Neural cell (in vitro differentiated cells): ENCODE data around the gene DOCK8. TPM values are rescaled to one million over a fixed set of nuclear protein-coding genes. Genes with fewer than 3 reads are reported as not detected.

Experiments
- H2AFZ ChIP-seq: fragments of 200-600, 300-800 bp; sonication (generic), shearing (Covaris generic); 2 replicates; pipeline ENCODE4 v1.6.0; 2014; ENCODE audit warnings: low read depth, mild to moderate bottlenecking, antibody characterized with exemption, low read length, moderate library complexity
- H3F3A ChIP-seq: fragments of 200-600 bp; shearing (Covaris generic); 2 replicates; pipeline ENCODE4 v1.6.1; 2016; ENCODE audit warnings: mild to moderate bottlenecking, moderate library complexity, mixed read lengths, antibody characterized with exemption, low read length; ENCODE audit not compliant: insufficient read depth, poor library complexity, severe bottlenecking
- H3K27ac ChIP-seq: fragments of 200-600, 300-800 bp; sonication (generic), shearing (Covaris generic); 2 replicates; pipeline ENCODE4 v1.5.1; 2014; ENCODE audit warnings: mild to moderate bottlenecking, low read length, moderate library complexity
- H3K27me3 ChIP-seq: fragments of 300-800, 200-600 bp; sonication (generic), shearing (Covaris generic); 2 replicates; pipeline ENCODE4 v1.6.0; 2014; ENCODE audit warnings: mild to moderate bottlenecking, low read depth, low read length, moderate library complexity; ENCODE audit not compliant: insufficient read depth
- H3K36me3 ChIP-seq: fragments of 300-800, 200-600 bp; sonication (generic), shearing (Covaris generic); 2 replicates; pipeline ENCODE4 v1.5.1; 2014; ENCODE audit warnings: mild to moderate bottlenecking, antibody characterized with exemption, low read length, moderate library complexity; ENCODE audit not compliant: insufficient read depth
- H3K4me2 ChIP-seq: fragments of 300-800, 200-600 bp; sonication (generic), shearing (Covaris generic); 2 replicates; pipeline ENCODE4 v1.6.0; 2014; ENCODE audit warnings: mild to moderate bottlenecking, low read length
- H3K4me3 ChIP-seq: fragments of 300-800, 200-600 bp; sonication (generic), shearing (Covaris generic); 2 replicates; pipeline ENCODE4 v1.5.1; 2014; ENCODE audit warnings: mild to moderate bottlenecking, low read length, moderate library complexity
- H3K79me2 ChIP-seq: fragments of 200-600 bp; shearing (Covaris generic); replicated peaks from 2 replicates; pipeline ENCODE4 v1.6.0; 2014; ENCODE audit warnings: mild to moderate bottlenecking, low read length, moderate library complexity; ENCODE audit not compliant: insufficient read depth
- H3K9ac ChIP-seq: fragments of 300-800, 200-600 bp; sonication (generic), shearing (Covaris generic); 2 replicates; pipeline ENCODE4 v1.6.1; 2016; ENCODE audit warnings: mild to moderate bottlenecking, low read length, mixed read lengths
- H3K9me2 ChIP-seq: fragments of 200-600 bp; shearing (Covaris generic); 2 replicates; pipeline ENCODE4 v1.6.1; 2016; ENCODE audit warnings: mild to moderate bottlenecking, low read length, mixed read lengths; ENCODE audit not compliant: insufficient read depth
- H3K9me3 ChIP-seq: fragments of 200-600, 300-800 bp; sonication (generic), shearing (Covaris generic); 2 replicates; pipeline ENCODE4 v1.6.1; 2016; ENCODE audit warnings: mild to moderate bottlenecking, mixed run types, low read length, moderate library complexity, mixed read lengths
- H4K20me1 ChIP-seq: fragments of 200-600 bp; shearing (Covaris generic); 2 replicates; pipeline ENCODE4 v1.6.1; 2016; ENCODE audit warnings: mild to moderate bottlenecking, mixed run types; ENCODE audit not compliant: insufficient read depth
- EP300 ChIP-seq: fragments of 450-650 bp; conservative IDR thresholded peaks from 2 replicates; pipeline ENCODE4 v1.6.1; 2014; ENCODE audit warnings: antibody characterized with exemption, mild to moderate bottlenecking, moderate library complexity; ENCODE audit not compliant: poor library complexity, severe bottlenecking
- EZH2 ChIP-seq: fragments of 200-600, 300-800 bp; shearing (Covaris generic), sonication (generic); IDR thresholded peaks from 2 replicates; pipeline ENCODE4 v1.6.1; 2014; ENCODE audit warnings: antibody characterized with exemption, low read length, borderline replicate concordance, mild to moderate bottlenecking; ENCODE audit not compliant: insufficient read depth, poor library complexity, severe bottlenecking
- MXI1 ChIP-seq: fragments of 450-650 bp; conservative IDR thresholded peaks from 2 replicates; pipeline ENCODE4 v1.6.1; 2014; ENCODE audit warnings: antibody characterized with exemption, mild to moderate bottlenecking; ENCODE audit not compliant: poor library complexity, severe bottlenecking
- POLR2AphosphoS5 ChIP-seq: IDR thresholded peaks from 2 replicates; pipeline ENCODE4 v1.6.1; 2012
- RAD21 ChIP-seq: fragments of 450-650 bp; conservative IDR thresholded peaks from 2 replicates; pipeline ENCODE4 v1.6.1; 2014; ENCODE audit warnings: antibody characterized with exemption, mild to moderate bottlenecking, moderate library complexity
- SMC3 ChIP-seq: fragments of 450-650 bp; conservative IDR thresholded peaks from 2 replicates; pipeline ENCODE4 v1.6.1; 2014; ENCODE audit warnings: antibody characterized with exemption, mild to moderate bottlenecking, moderate library complexity; ENCODE audit not compliant: poor library complexity
- TAF1 ChIP-seq: IDR thresholded peaks from 2 replicates; pipeline ENCODE4 v1.6.1; 2012; ENCODE audit warnings: low read depth
- polyA plus RNA-seq: library from polyadenylated mRNA; depleted of rRNA; stranded (reverse); fragments of >200 nt; gene quantifications from 2 replicates; pipeline ENCODE4 v1.2.3, GENCODE V29; 2014
- TF ChIP-seq, protein P1 (sequence below): IDR thresholded peaks from 2 replicates; pipeline ENCODE4 v1.6.1; 2012; ENCODE audit warnings: borderline replicate concordance
- TF ChIP-seq, protein P2 (sequence below): fragments of 450-650 bp; IDR thresholded peaks from 2 replicates; pipeline ENCODE4 v1.5.1; 2014; ENCODE audit warnings: antibody characterized with exemption, mild to moderate bottlenecking, moderate library complexity; ENCODE audit not compliant: poor library complexity, severe bottlenecking

DOCK8 gene
- polyA plus RNA-seq, 1 donor from 2014 or later: not detected

DNA sequence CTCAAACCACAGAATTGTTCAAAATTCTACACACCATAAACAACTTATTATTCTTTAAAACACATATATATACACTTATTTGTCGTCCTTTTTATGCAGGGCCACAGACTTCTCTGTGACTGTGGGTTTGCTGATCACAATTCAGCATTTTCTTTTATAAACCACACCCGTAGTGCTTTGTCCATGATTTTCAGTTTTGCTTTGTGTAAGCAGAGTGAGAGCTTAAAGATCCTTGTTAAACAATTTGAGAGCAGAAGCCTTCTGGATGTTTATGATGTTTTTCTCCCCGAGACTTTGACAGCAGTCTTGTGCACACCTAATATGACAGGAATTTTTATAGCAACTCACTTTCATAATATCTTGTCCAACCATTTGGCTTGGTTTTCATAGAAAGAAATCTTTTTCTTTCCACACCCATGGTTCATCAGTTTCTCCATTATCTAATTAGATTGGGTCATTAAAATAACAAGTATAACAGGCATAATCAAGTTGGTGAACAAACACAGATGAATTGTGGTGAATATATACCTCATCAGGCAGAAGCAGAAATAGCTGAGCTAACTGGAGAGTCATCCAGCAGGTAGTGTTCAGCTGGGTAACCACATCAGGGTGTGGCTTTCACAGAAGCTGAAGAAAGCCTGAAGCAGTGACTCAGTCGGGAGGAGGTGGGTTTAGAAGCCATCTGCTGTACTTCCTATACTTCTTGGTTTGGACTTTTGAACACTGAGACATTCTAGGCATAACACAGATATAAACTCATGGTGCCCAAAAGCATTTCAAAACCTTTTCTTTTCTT lies 232.8 kb downstream of the DOCK8 start:
- Histone ChIP-seq H3K4me3 (no peak overlapping the region), H3K4me2 (no peak overlapping the region), H3K27ac (no peak overlapping the region), H3K9me3 (no peaks in the 10 kb centered on the region), H3K27me3 (no peaks in the 10 kb centered on the region), H4K20me1 (no peaks in the 10 kb centered on the region), H3K9me2 (no peaks in the 10 kb centered on the region), H3K79me2 (no peaks in the 10 kb centered on the region), H3K36me3 (no peaks in the 10 kb centered on the region), H3F3A (no peaks in the 10 kb centered on the region), H3K9ac (no peak overlapping the region), H2AFZ (no peak overlapping the region)
- TF ChIP-seq POLR2AphosphoS5: no peak
- TF ChIP-seq, protein P1, sequence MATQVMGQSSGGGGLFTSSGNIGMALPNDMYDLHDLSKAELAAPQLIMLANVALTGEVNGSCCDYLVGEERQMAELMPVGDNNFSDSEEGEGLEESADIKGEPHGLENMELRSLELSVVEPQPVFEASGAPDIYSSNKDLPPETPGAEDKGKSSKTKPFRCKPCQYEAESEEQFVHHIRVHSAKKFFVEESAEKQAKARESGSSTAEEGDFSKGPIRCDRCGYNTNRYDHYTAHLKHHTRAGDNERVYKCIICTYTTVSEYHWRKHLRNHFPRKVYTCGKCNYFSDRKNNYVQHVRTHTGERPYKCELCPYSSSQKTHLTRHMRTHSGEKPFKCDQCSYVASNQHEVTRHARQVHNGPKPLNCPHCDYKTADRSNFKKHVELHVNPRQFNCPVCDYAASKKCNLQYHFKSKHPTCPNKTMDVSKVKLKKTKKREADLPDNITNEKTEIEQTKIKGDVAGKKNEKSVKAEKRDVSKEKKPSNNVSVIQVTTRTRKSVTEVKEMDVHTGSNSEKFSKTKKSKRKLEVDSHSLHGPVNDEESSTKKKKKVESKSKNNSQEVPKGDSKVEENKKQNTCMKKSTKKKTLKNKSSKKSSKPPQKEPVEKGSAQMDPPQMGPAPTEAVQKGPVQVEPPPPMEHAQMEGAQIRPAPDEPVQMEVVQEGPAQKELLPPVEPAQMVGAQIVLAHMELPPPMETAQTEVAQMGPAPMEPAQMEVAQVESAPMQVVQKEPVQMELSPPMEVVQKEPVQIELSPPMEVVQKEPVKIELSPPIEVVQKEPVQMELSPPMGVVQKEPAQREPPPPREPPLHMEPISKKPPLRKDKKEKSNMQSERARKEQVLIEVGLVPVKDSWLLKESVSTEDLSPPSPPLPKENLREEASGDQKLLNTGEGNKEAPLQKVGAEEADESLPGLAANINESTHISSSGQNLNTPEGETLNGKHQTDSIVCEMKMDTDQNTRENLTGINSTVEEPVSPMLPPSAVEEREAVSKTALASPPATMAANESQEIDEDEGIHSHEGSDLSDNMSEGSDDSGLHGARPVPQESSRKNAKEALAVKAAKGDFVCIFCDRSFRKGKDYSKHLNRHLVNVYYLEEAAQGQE: no peak
- TF ChIP-seq EP300: no peak
- TF ChIP-seq, protein P2, sequence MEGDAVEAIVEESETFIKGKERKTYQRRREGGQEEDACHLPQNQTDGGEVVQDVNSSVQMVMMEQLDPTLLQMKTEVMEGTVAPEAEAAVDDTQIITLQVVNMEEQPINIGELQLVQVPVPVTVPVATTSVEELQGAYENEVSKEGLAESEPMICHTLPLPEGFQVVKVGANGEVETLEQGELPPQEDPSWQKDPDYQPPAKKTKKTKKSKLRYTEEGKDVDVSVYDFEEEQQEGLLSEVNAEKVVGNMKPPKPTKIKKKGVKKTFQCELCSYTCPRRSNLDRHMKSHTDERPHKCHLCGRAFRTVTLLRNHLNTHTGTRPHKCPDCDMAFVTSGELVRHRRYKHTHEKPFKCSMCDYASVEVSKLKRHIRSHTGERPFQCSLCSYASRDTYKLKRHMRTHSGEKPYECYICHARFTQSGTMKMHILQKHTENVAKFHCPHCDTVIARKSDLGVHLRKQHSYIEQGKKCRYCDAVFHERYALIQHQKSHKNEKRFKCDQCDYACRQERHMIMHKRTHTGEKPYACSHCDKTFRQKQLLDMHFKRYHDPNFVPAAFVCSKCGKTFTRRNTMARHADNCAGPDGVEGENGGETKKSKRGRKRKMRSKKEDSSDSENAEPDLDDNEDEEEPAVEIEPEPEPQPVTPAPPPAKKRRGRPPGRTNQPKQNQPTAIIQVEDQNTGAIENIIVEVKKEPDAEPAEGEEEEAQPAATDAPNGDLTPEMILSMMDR: no peak
- TF ChIP-seq RAD21: no peak
- no peak for TF ChIP-seq EZH2
- TF ChIP-seq TAF1: no peak

DNA sequence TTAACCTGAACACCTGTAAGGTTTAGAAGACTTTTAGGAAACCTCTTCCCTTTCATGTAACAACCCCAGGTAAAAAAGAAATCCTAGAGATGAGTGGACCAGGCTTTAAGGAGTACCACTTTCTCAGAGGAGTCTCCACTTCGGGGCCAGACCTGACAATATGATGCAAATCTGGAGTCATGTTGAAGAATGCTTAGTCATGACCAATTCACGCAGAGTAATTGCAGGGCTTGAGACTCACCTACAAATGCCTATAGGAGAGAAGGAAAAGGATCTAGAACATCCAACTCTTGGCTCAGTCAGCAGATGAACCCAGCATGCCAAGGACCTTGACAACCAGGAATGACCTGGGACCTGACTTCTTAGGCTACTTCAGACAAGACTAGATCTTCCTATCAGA lies 235.4 kb downstream of the DOCK8 start:
- H3K9me3 ChIP-seq: no peaks in the 10 kb centered on the region
- H4K20me1 ChIP-seq: no peaks in the 10 kb centered on the region
- H2AFZ ChIP-seq: no peak overlapping the region
- no peaks in the 10 kb centered on the region for H3K27me3 ChIP-seq
- H3K36me3 ChIP-seq: no peaks in the 10 kb centered on the region
- no peaks in the 10 kb centered on the region for H3K9me2 ChIP-seq
- no peak overlapping the region for H3K9ac ChIP-seq
- H3K4me2 ChIP-seq: no peak overlapping the region
- H3K27ac ChIP-seq: no peak overlapping the region
- H3K79me2 ChIP-seq: no peaks in the 10 kb centered on the region
- H3F3A ChIP-seq: no peaks in the 10 kb centered on the region
- TF ChIP-seq EZH2 (no peak), SMC3 (no peak), POLR2AphosphoS5 (no peak), TAF1 (no peak), EP300 (no peak), MXI1 (no peak), RAD21 (no peak)
- TF ChIP-seq, protein P2: no peak
- TF ChIP-seq, protein P1: no peak
- H3K4me3 ChIP-seq: no peak overlapping the region
